Measurements from ENCODE around the gene NEK9.
A peak's percentile ranks its signal among the peaks of the same experiment; 100 is the strongest.

The NEK9 gene

GRCh38 chr14:75142494-75142893 is 15.6 kb upstream of the NEK9 start:
- Histone ChIP-seq H3K27ac (ENCODE audit: low read depth, low read length, poor library complexity, severe bottlenecking) (no peak overlapping the region), H3K4me3 (ENCODE audit: low read depth, low read length, poor library complexity, severe bottlenecking) (no peak overlapping the region), H4K20me1 (ENCODE audit: insufficient read depth, low read length) (no peaks in the 10 kb centered on the region), H3K9me2 (ENCODE audit: low read depth, low read length) (no peaks in the 10 kb centered on the region), H3K36me3 (ENCODE audit: insufficient read depth, low read length) (peaks cover 34% of the 10 kb centered on the region), H3F3A (ENCODE audit: insufficient read depth, low read length) (no peaks in the 10 kb centered on the region), H2AFZ (ENCODE audit: low read length) (no peak overlapping the region), H3K27me3 (ENCODE audit: insufficient read depth, low read length) (no peaks in the 10 kb centered on the region), H3K9ac (ENCODE audit: low read length) (no peak overlapping the region), H3K4me2 (ENCODE audit: low read length) (no peak overlapping the region), H3K9me3 (ENCODE audit: low read length) (no peaks in the 10 kb centered on the region), H3K4me1 (ENCODE audit: insufficient read depth, low read length, severe bottlenecking) (peaks cover 14% of the 10 kb centered on the region), H3K79me2 (ENCODE audit: insufficient read depth, low read length) (0 out of 2 replicates have a peak, but pooled peaks cover 6% of the 10 kb centered on the region)
- no peak for TF ChIP-seq CTCF (IDR thresholded peaks at IDR 0.05; ENCODE audit: low read length)
- no peak for TF ChIP-seq EZH2 (IDR thresholded peaks at IDR 0.05; ENCODE audit: borderline replicate concordance, low read length)

- Histone ChIP-seq H3K9ac (ENCODE audit: low read length) (no peak overlapping the region), H3K27me3 (ENCODE audit: insufficient read depth, low read length) (no peaks in the 10 kb centered on the region), H3K4me3 (ENCODE audit: low read depth, low read length, poor library complexity, severe bottlenecking) (no peak overlapping the region), H3K27ac (ENCODE audit: low read depth, low read length, poor library complexity, severe bottlenecking) (no peak overlapping the region), H3K79me2 (ENCODE audit: insufficient read depth, low read length) (0 out of 2 replicates have a peak, but pooled peaks cover 6% of the 10 kb centered on the region), H3K4me1 (ENCODE audit: insufficient read depth, low read length, severe bottlenecking) (peaks cover 14% of the 10 kb centered on the region), H2AFZ (ENCODE audit: low read length) (no peak overlapping the region), H3K9me3 (ENCODE audit: low read length) (no peaks in the 10 kb centered on the region), H3K4me2 (ENCODE audit: low read length) (no peak overlapping the region), H4K20me1 (ENCODE audit: insufficient read depth, low read length) (no peaks in the 10 kb centered on the region), H3K9me2 (ENCODE audit: low read depth, low read length) (no peaks in the 10 kb centered on the region), H3F3A (ENCODE audit: insufficient read depth, low read length) (no peaks in the 10 kb centered on the region), H3K36me3 (ENCODE audit: insufficient read depth, low read length) (peaks cover 29% of the 10 kb centered on the region)
- TF ChIP-seq EZH2 (IDR thresholded peaks at IDR 0.05; ENCODE audit: borderline replicate concordance, low read length) (no peak), CTCF (IDR thresholded peaks at IDR 0.05; ENCODE audit: low read length) (peak; percentile 53)
These were observed 15.1 kb upstream of the NEK9 start for GRCh38 chr14:75141967-75142366.

- TF ChIP-seq EZH2 (IDR thresholded peaks at IDR 0.05; ENCODE audit: borderline replicate concordance, low read length) (no peak), CTCF (IDR thresholded peaks at IDR 0.05; ENCODE audit: low read length) (no peak)
- Histone ChIP-seq H3K36me3 (ENCODE audit: insufficient read depth, low read length) (peaks cover 20% of the 10 kb centered on the region), H3K79me2 (ENCODE audit: insufficient read depth, low read length) (0 out of 2 replicates have a peak, but pooled peaks cover 6% of the 10 kb centered on the region), H3K9ac (ENCODE audit: low read length) (no peak overlapping the region), H3F3A (ENCODE audit: insufficient read depth, low read length) (no peaks in the 10 kb centered on the region), H3K9me2 (ENCODE audit: low read depth, low read length) (no peaks in the 10 kb centered on the region), H3K4me2 (ENCODE audit: low read length) (no peak overlapping the region), H4K20me1 (ENCODE audit: insufficient read depth, low read length) (no peaks in the 10 kb centered on the region), H2AFZ (ENCODE audit: low read length) (no peak overlapping the region), H3K9me3 (ENCODE audit: low read length) (no peaks in the 10 kb centered on the region), H3K27ac (ENCODE audit: low read depth, low read length, poor library complexity, severe bottlenecking) (no peak overlapping the region), H3K4me1 (ENCODE audit: insufficient read depth, low read length, severe bottlenecking) (peaks cover 14% of the 10 kb centered on the region), H3K27me3 (ENCODE audit: insufficient read depth, low read length) (no peaks in the 10 kb centered on the region), H3K4me3 (ENCODE audit: low read depth, low read length, poor library complexity, severe bottlenecking) (no peak overlapping the region)
These were observed 14.2 kb upstream of the NEK9 start for GRCh38 chr14:75141062-75141461.

All from OCI-LY1 (cell line).